GM21526 (cell line): ENCODE data around the gene PAIP2.
"Not testable (repeated sequence)": the region's sequence is repeated elsewhere in the genome, so short reads cannot be mapped to it uniquely, and the experiment has no call there.

Experiments used
- ATAC-seq: cut with Tn5 transposase; IDR thresholded peaks from one replicate; pipeline ENCODE4 v1.9.1; 2021; ENCODE audit warnings: moderate library complexity; ENCODE audit not compliant: unreplicated experiment, low FRiP score

Gene PAIP2

GRCh38 chr5:139407517-139407916 lies 65.9 kb downstream of the PAIP2 start:
- ATAC-seq: no peak

GRCh38 chr5:139408191-139408590 lies 66.5 kb downstream of the PAIP2 start:
- no peak for ATAC-seq

GRCh38 chr5:139409116-139409515 lies 67.5 kb downstream of the PAIP2 start:
- ATAC-seq: not testable (repeated sequence)

- no peak for ATAC-seq
Observed at GRCh38 chr5:139410121-139410992, 68.7 kb downstream of the PAIP2 start.

GRCh38 chr5:139410993-139411828 lies 69.6 kb downstream of the PAIP2 start:
- no peak for ATAC-seq

- no peak for ATAC-seq
Observed at GRCh38 chr5:139413153-139413552, 71.5 kb downstream of the PAIP2 start.

- ATAC-seq: no peak
Observed at GRCh38 chr5:139413963-139414362, 72.3 kb downstream of the PAIP2 start.

GRCh38 chr5:139414581-139415130 lies 73.0 kb downstream of the PAIP2 start:
- no peak for ATAC-seq

GRCh38 chr5:139415221-139415861 lies 73.7 kb downstream of the PAIP2 start:
- ATAC-seq: no peak

GRCh38 chr5:139415869-139416268 lies 74.2 kb downstream of the PAIP2 start:
- ATAC-seq: no peak

- ATAC-seq: no peak
Observed at GRCh38 chr5:139416651-139417050, 75.0 kb downstream of the PAIP2 start.

GRCh38 chr5:139417214-139417613 lies 75.6 kb downstream of the PAIP2 start:
- ATAC-seq: no peak

- ATAC-seq: no peak
Observed at GRCh38 chr5:139418793-139419192, 77.1 kb downstream of the PAIP2 start.
